Body of pancreas (tissue), 4 donors: Measurements from ENCODE around the gene KCNQ1OT1. TPM values are rescaled to one million over a fixed set of nuclear protein-coding genes. Genes with fewer than 3 reads are reported as not detected.

ENCODE experiments used
- ATAC-seq: fragments of 150-250 bp; one replicate; pipeline ENCODE4 v1.9.1; 2016
- DNase-seq, 4 donors: peaks; one replicate each; pipeline ENCODE4 v3.0.0-alpha.2; 2019
- H3K27ac ChIP-seq, 4 donors: fragments of 200-600 bp; sonication (generic); 1 replicate in 3 of 4; 2 replicates in 1 of 4; pipeline versions ENCODE4 v1.5.1 to v1.6.1; 2016 to 2019; ENCODE audit warnings: mild to moderate bottlenecking in 1 of 4, mixed read lengths in 1 of 4, moderate library complexity in 1 of 4
- H3K27me3 ChIP-seq, 2 donors: fragments of 200-600 bp; sonication (generic); one replicate each; pipeline ENCODE4 v1.6.0; 2016; ENCODE audit warnings: mild to moderate bottlenecking in 1 of 2
- H3K36me3 ChIP-seq, 2 donors: fragments of 200-600 bp; sonication (generic); replicated peaks in 1 of 2; 2 replicates each; pipeline ENCODE4 v1.5.1; 2016; ENCODE audit warnings: low read depth in 2 of 2; ENCODE audit not compliant: insufficient read depth in 1 of 2
- H3K4me1 ChIP-seq: fragments of 200-600 bp; sonication (generic); one replicate; pipeline ENCODE4 v1.6.0; 2016
- H3K4me3 ChIP-seq, 2 donors: fragments of 200-600 bp; sonication (generic); 1 replicate in 1 of 2; 2 replicates in 1 of 2; pipeline ENCODE4 v1.5.1; 2016 to 2019
- H3K9me3 ChIP-seq, 3 donors: fragments of 200-600 bp; sonication (generic); 1 replicate in 2 of 3; 2 replicates in 1 of 3; pipeline ENCODE4 v1.5.1; 2016
- POLR2A ChIP-seq, 3 donors: fragments of 450-650 bp; IDR thresholded peaks; one replicate each; pipeline ENCODE4 v1.6.1; 2016; ENCODE audit warnings: antibody characterized with exemption in 3 of 3, mild to moderate bottlenecking in 2 of 3
- whole genome bisulfite sequencing, 2 donors: methylation state at CpG; one replicate each; pipeline ENCODE4 v1.1.5; 2017; 5-methylcytosine and 5-hydroxymethylcytosine counted together
- intact Hi-C: fragments of 100-400 bp; cut with DNase I; formaldehyde crosslinking; loops from one replicate; pipeline ENCODE4 v1.15.1; 2023
- total RNA-seq, 2 donors: library from RNA; depleted of rRNA; stranded (reverse); fragments of >200 nt; gene quantifications; one replicate each; pipeline ENCODE4 v1.1.0, GENCODE V29; 2016
- TF ChIP-seq, protein P1 (sequence below), 7 experiments: fragments of 450-650 bp in 4 of 7; fragments of 200-600 bp in 3 of 7; sonication (generic) in 3 of 7; IDR thresholded peaks; one replicate each; pipeline ENCODE4 v1.5.1; 2016 to 2019; ENCODE audit warnings: antibody characterized with exemption in 7 of 7

The KCNQ1OT1 gene
- total RNA-seq, 2 donors from 2014 or later = 3.6 to 9.2 TPM

DNA sequence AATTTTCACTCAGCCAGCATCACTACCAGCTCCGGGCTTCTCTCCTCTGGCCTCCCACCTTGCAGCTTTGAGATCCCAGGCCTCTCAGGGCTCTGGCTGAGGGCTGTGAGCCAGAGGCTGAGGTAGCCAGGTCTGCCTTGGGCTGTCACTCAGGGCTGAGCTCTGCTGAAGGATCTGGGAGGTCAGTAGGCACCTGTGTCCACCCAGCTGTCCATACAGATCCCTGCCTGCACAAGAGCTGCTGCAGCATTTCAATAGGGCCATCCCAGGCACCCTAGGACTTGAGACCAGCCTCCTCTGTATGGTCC is 12.6 kb downstream of the KCNQ1OT1 start:
- DNase-seq (peak in 3 of 4 donors; percentile 8 to 12 (median 9)), ATAC-seq (no peak)
- intact Hi-C loops = no loop called here
- Histone ChIP-seq H3K9me3 (no peaks in the 10 kb centered on the region), H3K4me3 (no peak overlapping the region), H3K36me3 (no peaks in the 10 kb centered on the region), H3K27ac (peak overlapping the region in 1 of 4 donors; percentile 4), H3K27me3 (no peaks in the 10 kb centered on the region), H3K4me1 (peaks cover 59% of the 10 kb centered on the region)
- TF ChIP-seq, protein P1, sequence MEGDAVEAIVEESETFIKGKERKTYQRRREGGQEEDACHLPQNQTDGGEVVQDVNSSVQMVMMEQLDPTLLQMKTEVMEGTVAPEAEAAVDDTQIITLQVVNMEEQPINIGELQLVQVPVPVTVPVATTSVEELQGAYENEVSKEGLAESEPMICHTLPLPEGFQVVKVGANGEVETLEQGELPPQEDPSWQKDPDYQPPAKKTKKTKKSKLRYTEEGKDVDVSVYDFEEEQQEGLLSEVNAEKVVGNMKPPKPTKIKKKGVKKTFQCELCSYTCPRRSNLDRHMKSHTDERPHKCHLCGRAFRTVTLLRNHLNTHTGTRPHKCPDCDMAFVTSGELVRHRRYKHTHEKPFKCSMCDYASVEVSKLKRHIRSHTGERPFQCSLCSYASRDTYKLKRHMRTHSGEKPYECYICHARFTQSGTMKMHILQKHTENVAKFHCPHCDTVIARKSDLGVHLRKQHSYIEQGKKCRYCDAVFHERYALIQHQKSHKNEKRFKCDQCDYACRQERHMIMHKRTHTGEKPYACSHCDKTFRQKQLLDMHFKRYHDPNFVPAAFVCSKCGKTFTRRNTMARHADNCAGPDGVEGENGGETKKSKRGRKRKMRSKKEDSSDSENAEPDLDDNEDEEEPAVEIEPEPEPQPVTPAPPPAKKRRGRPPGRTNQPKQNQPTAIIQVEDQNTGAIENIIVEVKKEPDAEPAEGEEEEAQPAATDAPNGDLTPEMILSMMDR (IDR thresholded peaks at IDR 0.05) = no peak
- TF ChIP-seq POLR2A (IDR thresholded peaks at IDR 0.05) = no peak
- 40% methylated on average over 1 of the region's 1 CpG; no CpG with 5 or more reads in 1 of the 2 donors for WGBS, 2 donors

DNA sequence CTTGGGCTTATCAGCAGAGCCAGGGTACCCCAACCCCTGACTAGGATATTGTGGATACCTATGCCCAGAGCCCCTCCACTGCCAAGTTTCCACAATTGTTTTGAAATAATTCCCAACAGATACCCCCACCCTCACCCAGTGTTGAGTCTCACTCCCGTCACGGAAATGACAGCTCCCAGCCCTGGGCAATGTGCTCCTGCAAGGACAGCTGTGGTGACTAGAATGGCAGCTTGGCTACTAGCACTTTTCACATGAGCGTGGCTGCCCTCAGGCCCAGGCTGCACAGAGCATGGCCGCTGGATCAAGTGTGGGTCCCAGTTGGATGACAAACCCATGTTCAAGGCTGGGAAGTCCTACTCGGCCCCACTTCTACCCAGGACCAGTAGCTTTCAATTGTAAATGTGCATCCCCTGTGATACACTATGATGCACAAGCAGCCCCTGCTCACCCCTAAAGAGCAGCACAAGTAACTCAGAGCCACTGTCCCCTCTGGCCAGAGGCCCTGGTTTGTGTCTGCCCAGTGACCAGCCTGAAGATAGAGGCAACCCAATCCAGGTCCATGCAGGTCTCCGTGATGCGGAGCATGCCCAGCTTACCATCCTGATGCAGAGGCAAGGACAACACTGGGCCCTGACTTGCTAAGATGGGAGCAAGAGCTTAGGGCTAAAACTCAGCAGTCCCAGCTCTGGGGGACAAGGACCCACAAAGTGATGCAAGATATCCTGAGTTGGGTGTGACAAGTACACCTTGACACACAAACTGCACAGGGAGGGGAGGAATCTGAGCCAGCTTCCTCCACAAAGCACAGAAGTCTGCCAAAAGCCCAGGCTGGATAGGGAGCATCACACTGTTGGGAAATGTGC is 13.2 kb downstream of the KCNQ1OT1 start:
- whole genome bisulfite sequencing, 2 donors = 82 to 92% methylated on average over 4 to 7 of the region's 7 CpGs
- DNase-seq (peak in 3 of 4 donors; percentile 1 to 8 (median 4)), ATAC-seq (no peak)
- Histone ChIP-seq H3K27ac (no peak overlapping the region), H3K4me3 (no peak overlapping the region), H3K36me3 (no peaks in the 10 kb centered on the region), H3K27me3 (no peaks in the 10 kb centered on the region), H3K9me3 (no peaks in the 10 kb centered on the region), H3K4me1 (peaks cover 53% of the 10 kb centered on the region)
- TF ChIP-seq, protein P1 (IDR thresholded peaks at IDR 0.05) = no peak
- TF ChIP-seq POLR2A (IDR thresholded peaks at IDR 0.05) = no peak
- intact Hi-C loops = no loop called here

DNA sequence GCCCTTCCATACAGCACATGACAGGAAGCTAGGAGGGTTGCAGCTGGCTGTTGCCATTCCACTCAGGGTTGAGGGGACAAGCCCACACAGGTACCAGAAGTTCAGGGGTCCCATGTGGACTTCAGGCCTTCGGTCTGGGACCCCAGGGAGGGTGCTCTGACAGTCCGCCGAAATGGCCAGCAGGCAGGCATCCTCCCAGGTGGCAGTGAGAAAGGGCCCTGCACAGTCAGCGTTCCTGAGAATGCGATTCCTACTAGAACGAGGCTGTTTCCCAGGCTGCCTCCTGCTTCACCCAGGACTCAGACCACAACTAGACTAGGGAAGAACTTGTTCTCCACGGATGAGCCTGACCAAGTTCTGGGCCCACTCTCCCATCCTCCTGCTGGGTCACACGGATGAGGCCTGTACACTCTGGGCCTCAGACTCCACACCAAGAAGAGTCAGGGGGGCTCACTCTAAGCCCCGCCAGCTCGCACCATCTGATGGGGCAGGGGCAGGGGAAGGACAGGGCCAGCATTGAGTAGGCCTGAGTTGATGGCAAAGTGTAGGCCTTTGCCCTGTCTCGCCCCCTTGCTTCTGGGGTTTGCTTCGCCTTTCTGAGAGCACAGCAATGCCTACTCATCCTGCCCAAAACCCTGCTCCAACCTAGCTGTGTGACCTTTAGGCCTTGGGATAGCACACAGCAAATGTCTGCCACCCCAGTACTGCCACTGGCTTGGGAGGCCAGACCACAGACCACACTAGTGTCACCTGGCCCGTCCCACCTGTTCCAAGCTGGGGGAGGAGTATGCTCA is 14.0 kb downstream of the KCNQ1OT1 start:
- Histone ChIP-seq H3K4me1 (peaks cover 46% of the 10 kb centered on the region), H3K4me3 (no peak overlapping the region), H3K27ac (no peak overlapping the region), H3K27me3 (no peaks in the 10 kb centered on the region), H3K9me3 (no peaks in the 10 kb centered on the region), H3K36me3 (no peaks in the 10 kb centered on the region)
- intact Hi-C loops = no loop called here
- peak in 3 of 4 donors; percentile 4 to 9 (median 8) for DNase-seq
- TF ChIP-seq, protein P1 (IDR thresholded peaks at IDR 0.05) = no peak
- 90% methylated on average over 10 of the region's 13 CpGs; no CpG with 5 or more reads in 1 of the 2 donors for WGBS, 2 donors
- no peak for ATAC-seq

DNA sequence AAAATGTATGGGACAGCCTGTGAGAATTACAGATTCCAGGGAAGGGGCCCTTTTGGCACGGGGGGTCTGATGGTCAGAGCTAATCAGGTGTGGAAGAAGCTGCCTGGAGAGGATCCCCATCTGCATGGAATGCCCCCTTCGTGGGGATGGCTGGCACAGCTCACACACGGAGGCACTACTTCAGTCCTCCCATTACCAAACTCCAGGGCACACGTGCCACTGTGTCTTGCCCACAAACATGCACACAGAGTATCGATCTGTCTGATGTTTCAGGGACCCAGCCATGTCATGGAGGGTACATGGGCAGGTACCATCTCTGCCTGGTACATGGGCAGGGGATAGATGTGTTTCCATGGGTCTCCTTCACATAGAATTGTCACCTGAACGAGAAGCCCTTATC is 14.7 kb downstream of the KCNQ1OT1 start:
- no peaks in the 10 kb centered on the region for H3K36me3 ChIP-seq

More for the DNA sequence above, 14.7 kb downstream of the KCNQ1OT1 start:
- DNase-seq (peak in 2 of 4 donors; percentile 2 to 6), ATAC-seq (no peak)
- WGBS, 2 donors = 58 to 82% methylated on average over 4 to 6 of the region's 6 CpGs
- H3K4me3 ChIP-seq = no peak overlapping the region
- H3K9me3 ChIP-seq = no peaks in the 10 kb centered on the region
- intact Hi-C loops = no loop called here
- no peaks in the 10 kb centered on the region for H3K27me3 ChIP-seq
- no peak overlapping the region for H3K27ac ChIP-seq
- no peak for TF ChIP-seq POLR2A (IDR thresholded peaks at IDR 0.05)
- TF ChIP-seq, protein P1 (IDR thresholded peaks at IDR 0.05) = no peak
- peaks cover 39% of the 10 kb centered on the region for H3K4me1 ChIP-seq
